GM12872 (cell line): ENCODE results near the gene DNM1.

Experiments
- TF ChIP-seq, protein P1 (sequence below): IDR thresholded peaks from 3 replicates; pipeline ENCODE4 v1.5.1; 2011; ENCODE audit warnings: low read depth, mild to moderate bottlenecking, low read length, moderate library complexity; ENCODE audit not compliant: insufficient read depth

DNM1 gene

GRCh38 chr9:128180001-128180400, 23.2 kb upstream of the DNM1 start:
- TF ChIP-seq, protein P1, sequence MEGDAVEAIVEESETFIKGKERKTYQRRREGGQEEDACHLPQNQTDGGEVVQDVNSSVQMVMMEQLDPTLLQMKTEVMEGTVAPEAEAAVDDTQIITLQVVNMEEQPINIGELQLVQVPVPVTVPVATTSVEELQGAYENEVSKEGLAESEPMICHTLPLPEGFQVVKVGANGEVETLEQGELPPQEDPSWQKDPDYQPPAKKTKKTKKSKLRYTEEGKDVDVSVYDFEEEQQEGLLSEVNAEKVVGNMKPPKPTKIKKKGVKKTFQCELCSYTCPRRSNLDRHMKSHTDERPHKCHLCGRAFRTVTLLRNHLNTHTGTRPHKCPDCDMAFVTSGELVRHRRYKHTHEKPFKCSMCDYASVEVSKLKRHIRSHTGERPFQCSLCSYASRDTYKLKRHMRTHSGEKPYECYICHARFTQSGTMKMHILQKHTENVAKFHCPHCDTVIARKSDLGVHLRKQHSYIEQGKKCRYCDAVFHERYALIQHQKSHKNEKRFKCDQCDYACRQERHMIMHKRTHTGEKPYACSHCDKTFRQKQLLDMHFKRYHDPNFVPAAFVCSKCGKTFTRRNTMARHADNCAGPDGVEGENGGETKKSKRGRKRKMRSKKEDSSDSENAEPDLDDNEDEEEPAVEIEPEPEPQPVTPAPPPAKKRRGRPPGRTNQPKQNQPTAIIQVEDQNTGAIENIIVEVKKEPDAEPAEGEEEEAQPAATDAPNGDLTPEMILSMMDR: no peak

DNA sequence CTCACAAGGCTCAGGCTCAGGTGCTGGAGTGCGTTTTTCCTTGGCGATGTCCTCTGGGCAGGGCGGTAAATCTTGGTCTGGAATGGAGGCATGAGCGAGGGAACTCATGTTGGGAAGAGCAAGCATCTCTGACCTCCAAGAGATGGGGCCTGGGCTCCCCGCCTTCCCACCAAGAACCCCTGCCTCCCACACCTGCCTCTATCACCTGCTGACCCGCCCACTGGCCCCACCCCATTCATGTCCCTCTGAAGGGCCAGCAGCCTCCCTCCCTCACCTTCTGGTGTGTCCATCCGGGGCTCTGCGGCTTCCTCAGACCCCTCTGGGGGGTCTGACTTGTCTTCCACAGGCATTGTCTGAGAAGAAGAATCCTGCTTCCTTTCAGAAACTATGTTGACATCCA, 22.7 kb upstream of the DNM1 start:
- TF ChIP-seq, protein P1: no peak

GRCh38 chr9:128181480-128181879, 21.7 kb upstream of the DNM1 start:
- TF ChIP-seq, protein P1: 0 out of 3 replicates have a peak, but pooled peaks have one; percentile 21

- TF ChIP-seq, protein P1: no peak
These were observed 20.1 kb upstream of the DNM1 start for GRCh38 chr9:128182893-128183588.

DNA sequence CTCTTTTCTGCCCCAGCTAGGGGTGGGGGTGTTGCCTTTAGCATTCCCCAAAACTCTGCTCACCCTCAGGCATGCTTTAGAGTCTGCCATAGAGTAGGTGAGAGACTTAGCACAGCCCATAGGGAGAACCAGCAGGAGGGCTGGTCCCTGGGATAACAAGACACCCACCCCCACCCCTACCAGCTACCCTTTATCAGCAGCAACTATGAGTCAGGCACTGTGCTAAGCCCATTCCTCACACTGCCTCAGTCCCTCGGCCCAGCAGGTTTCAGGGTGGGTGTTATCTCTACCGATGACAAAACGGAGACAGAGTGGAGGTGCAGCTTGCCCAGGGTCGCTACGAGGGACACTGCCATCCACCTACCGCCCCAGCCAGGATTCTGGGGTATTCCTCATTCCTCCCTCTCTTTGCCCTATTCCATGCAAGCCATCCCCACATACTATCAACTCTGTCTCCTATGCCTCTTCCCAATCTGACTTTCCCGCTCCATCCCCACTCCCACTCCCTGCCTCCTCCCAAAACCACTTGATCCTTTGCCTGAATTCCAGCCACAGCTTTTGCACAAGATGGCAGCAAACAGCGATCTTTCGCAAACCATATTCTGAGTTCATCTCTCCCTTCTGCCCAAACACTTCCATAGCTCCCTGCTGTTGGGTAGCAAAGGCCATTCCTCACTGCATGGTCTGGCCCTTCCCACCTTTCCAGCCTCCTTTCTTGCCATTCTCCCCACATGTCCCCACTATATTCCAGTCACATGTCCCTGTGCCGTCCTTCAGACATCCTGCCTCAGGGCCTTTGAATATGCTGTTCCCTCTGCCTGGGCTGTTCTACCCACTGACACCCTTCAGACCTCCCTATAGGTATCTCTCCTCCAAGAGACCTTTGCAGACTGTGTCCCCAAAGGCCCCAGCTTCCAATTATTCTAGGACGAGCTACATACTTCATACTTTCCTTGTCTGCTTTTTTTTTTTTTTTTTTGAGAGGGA, 16.9 kb upstream of the DNM1 start:
- TF ChIP-seq, protein P1: no peak

DNA sequence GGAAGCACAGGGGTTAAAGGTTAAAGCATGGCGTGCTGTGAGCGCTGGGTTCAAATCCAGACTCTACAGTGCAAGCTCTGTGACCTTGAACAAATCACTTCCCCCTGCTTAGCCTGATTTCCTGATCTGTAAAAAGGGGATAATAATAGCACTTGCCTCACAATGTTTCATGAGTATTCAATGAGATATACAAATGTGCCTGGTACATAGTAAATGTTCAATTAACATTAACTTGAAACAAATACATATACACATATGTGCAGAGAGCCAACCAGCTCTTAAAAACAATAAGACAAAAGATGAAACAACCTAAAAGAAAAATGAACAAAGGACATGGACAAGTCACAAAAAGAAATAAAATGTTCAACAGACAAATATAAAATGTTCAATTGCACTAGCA, 15.8 kb upstream of the DNM1 start:
- TF ChIP-seq, protein P1: no peak

- TF ChIP-seq, protein P1: no peak
These were observed 15.0 kb upstream of the DNM1 start for GRCh38 chr9:128188209-128188608.
